GM23338 (cell line): ENCODE measurements around the gene MPND. TPM values are rescaled to one million over a fixed set of nuclear protein-coding genes. Genes with fewer than 3 reads are reported as not detected.

Experiments used
- ATAC-seq: fragments of 200-7000 bp; cut with Tn5 transposase; 3 replicates; pipeline ENCODE4 v1.9.1; 2020
- DNase-seq: peaks from one replicate; pipeline ENCODE4 v3.0.0-alpha.2; 2015; ENCODE audit warnings: low spot score
- H2AFZ ChIP-seq: fragments of 200-600 bp; sonication (generic); 2 replicates; pipeline ENCODE4 v1.8.0; 2016; ENCODE audit warnings: antibody characterized with exemption, mild to moderate bottlenecking, moderate library complexity
- H3F3A ChIP-seq: fragments of 200-600 bp; sonication (generic); replicated peaks from 2 replicates; pipeline ENCODE4 v1.8.0; 2017; ENCODE audit warnings: antibody characterized with exemption, mixed run types, low read depth
- H3K27ac ChIP-seq: fragments of 200-600 bp; sonication (generic); 2 replicates; pipeline ENCODE4 v1.6.1; 2016; ENCODE audit warnings: low read depth
- H3K27me3 ChIP-seq: fragments of 200-600 bp; sonication (generic); 2 replicates; pipeline ENCODE4 v1.8.0; 2016; ENCODE audit warnings: mild to moderate bottlenecking, mixed run types, moderate library complexity; ENCODE audit not compliant: insufficient read depth
- H3K36me3 ChIP-seq: fragments of 200-600 bp; sonication (generic); 2 replicates; pipeline ENCODE4 v1.8.0; 2016; ENCODE audit warnings: mild to moderate bottlenecking; ENCODE audit not compliant: insufficient read depth
- H3K4me1 ChIP-seq: fragments of 200-600 bp; sonication (generic); 2 replicates; pipeline ENCODE4 v1.8.0; 2016; ENCODE audit warnings: mild to moderate bottlenecking, moderate library complexity; ENCODE audit not compliant: insufficient read depth
- H3K4me2 ChIP-seq: fragments of 200-600 bp; sonication (generic); 2 replicates; pipeline ENCODE4 v1.7.1; 2017; ENCODE audit warnings: mixed run types
- H3K4me3 ChIP-seq: fragments of 200-600 bp; sonication (generic); 2 replicates; pipeline ENCODE4 v1.6.1; 2016; ENCODE audit warnings: mixed run types
- H3K79me2 ChIP-seq: fragments of 200-600 bp; sonication (generic); replicated peaks from 2 replicates; pipeline ENCODE4 v1.8.0; 2017; ENCODE audit warnings: mild to moderate bottlenecking; ENCODE audit not compliant: insufficient read depth
- H3K9me2 ChIP-seq: fragments of 200-600 bp; sonication (generic); 2 replicates; pipeline ENCODE4 v1.8.0; 2017; ENCODE audit not compliant: insufficient read depth
- H4K20me1 ChIP-seq: fragments of 200-600 bp; sonication (generic); replicated peaks from 2 replicates; pipeline ENCODE4 v1.8.0; 2017; ENCODE audit warnings: mild to moderate bottlenecking; ENCODE audit not compliant: insufficient read depth
- H3K27ac Mint-ChIP-seq: 2 replicates; pipeline ENCODE4 v1.8.0; 2020; ENCODE audit warnings: inconsistent platforms, mild to moderate bottlenecking, moderate library complexity, mixed read lengths
- H3K27me3 Mint-ChIP-seq: 3 replicates; pipeline ENCODE4 v1.8.0; 2022; ENCODE audit warnings: low read depth, mild to moderate bottlenecking, moderate library complexity, mixed read lengths, inconsistent platforms; ENCODE audit not compliant: insufficient read depth, poor library complexity
- H3K36me3 Mint-ChIP-seq: 3 replicates; pipeline ENCODE4 v1.8.0; 2021; ENCODE audit warnings: low read depth, mild to moderate bottlenecking, inconsistent platforms, moderate library complexity, mixed read lengths
- H3K4me1 Mint-ChIP-seq: 3 replicates; pipeline ENCODE4 v1.8.0; 2020; ENCODE audit warnings: mild to moderate bottlenecking, inconsistent platforms, mixed read lengths
- H3K4me3 Mint-ChIP-seq: 3 replicates; pipeline ENCODE4 v1.8.0; 2021; ENCODE audit warnings: moderate library complexity, mild to moderate bottlenecking, inconsistent platforms, mixed read lengths
- H3K9me3 Mint-ChIP-seq: 3 replicates; pipeline ENCODE4 v1.8.0; 2020; ENCODE audit warnings: moderate library complexity, mild to moderate bottlenecking, inconsistent platforms, mixed read lengths
- CREB1 ChIP-seq: fragments of 250-450 bp; sonication (Bioruptor Pico); IDR thresholded peaks from 2 replicates; pipeline ENCODE4 v1.5.0; 2020; ENCODE audit warnings: low read depth, mild to moderate bottlenecking, moderate library complexity
- CTCF ChIP-seq, 2 experiments: fragments of 200-600 bp in 1 of 2; sonication (generic) in 1 of 2; conservative IDR thresholded peaks; 2 replicates each; pipeline versions ENCODE4 v1.5.1 to v1.6.1; 2016 to 2017; ENCODE audit warnings: antibody characterized with exemption in 2 of 2, low read depth in 2 of 2, mild to moderate bottlenecking in 2 of 2, moderate library complexity in 1 of 2
- ETS1 ChIP-seq: IDR thresholded peaks from 2 replicates; pipeline ENCODE4 v1.6.1; 2016; ENCODE audit warnings: antibody characterized with exemption
- EZH2 ChIP-seq: fragments of 200-600 bp; sonication (generic); IDR thresholded peaks from one replicate; pipeline ENCODE4 v1.8.0; 2017; ENCODE audit warnings: antibody characterized with exemption, mild to moderate bottlenecking, low read depth; ENCODE audit not compliant: unreplicated experiment
- EZH2phosphoT487 ChIP-seq: fragments of 200-600 bp; sonication (generic); IDR thresholded peaks from one replicate; pipeline ENCODE4 v1.8.1; 2018; ENCODE audit warnings: antibody characterized with exemption; ENCODE audit not compliant: unreplicated experiment
- JUNB ChIP-seq: IDR thresholded peaks from one replicate; pipeline ENCODE4 v1.6.1; 2016; ENCODE audit warnings: antibody characterized with exemption; ENCODE audit not compliant: unreplicated experiment
- NANOG ChIP-seq: IDR thresholded peaks from 2 replicates; pipeline ENCODE4 v1.6.1; 2016; ENCODE audit warnings: antibody characterized with exemption, borderline replicate concordance
- POLR2AphosphoS5 ChIP-seq: IDR thresholded peaks from 2 replicates; pipeline ENCODE4 v1.6.1; 2016; ENCODE audit warnings: antibody characterized with exemption, low read depth
- REST ChIP-seq: IDR thresholded peaks from one replicate; pipeline ENCODE4 v1.6.1; 2018; ENCODE audit warnings: antibody characterized with exemption; ENCODE audit not compliant: unreplicated experiment
- STAT1 ChIP-seq: IDR thresholded peaks from one replicate; pipeline ENCODE4 v1.6.1; 2016; ENCODE audit warnings: antibody characterized with exemption; ENCODE audit not compliant: unreplicated experiment
- ZNF114 ChIP-seq: fragments of 250-450 bp; sonication (Bioruptor Pico); IDR thresholded peaks from 2 replicates; pipeline ENCODE4 v1.5.0; 2020; ENCODE audit warnings: mild to moderate bottlenecking, moderate library complexity
- ZNF331 ChIP-seq: fragments of 250-450 bp; sonication (Bioruptor Pico); IDR thresholded peaks from 2 replicates; pipeline ENCODE4 v1.5.0; 2020; ENCODE audit warnings: low read depth, mild to moderate bottlenecking, moderate library complexity
- ZNF462 ChIP-seq: fragments of 250-450 bp; sonication (Bioruptor Pico); IDR thresholded peaks from 2 replicates; pipeline ENCODE4 v1.5.0; 2020; ENCODE audit warnings: mild to moderate bottlenecking, moderate library complexity
- polyA plus RNA-seq: library from polyadenylated mRNA; unstranded; fragments of >200 nt; fragmentation: Nextera tagmentation; extraction: Ambion mirVana; gene quantifications from 2 replicates; pipeline ENCODE4 v1.2.1, GENCODE V29; 2016
- total RNA-seq: library from RNA; depleted of rRNA; stranded (reverse); fragments of >200 nt; shearing (Covaris generic); gene quantifications from 2 replicates; pipeline ENCODE4 v1.2.3, GENCODE V29; 2014

MPND gene
- total and polyA plus RNA-seq, 2 experiments from 2014 or later = 11.8 to 15.6 TPM

GRCh38 chr19:4337906-4338440 lies 5.4 kb upstream of the MPND start:
- peak overlapping the region; percentile 75 for H3K4me2 ChIP-seq

More at GRCh38 chr19:4337906-4338440, 5.4 kb upstream of the MPND start:
- DNase-seq (peak; percentile 51), ATAC-seq (no peak)
- TF ChIP-seq REST (no peak), EZH2phosphoT487 (no peak), ETS1 (no peak), ZNF331 (CRISPR knock-in tag) (no peak), EZH2 (no peak), CTCF (conservative IDR thresholded peaks at IDR 0.05; ENCODE audit: low read depth in 2 of 2) (no peak), CREB1 (CRISPR knock-in tag) (no peak), ZNF462 (CRISPR knock-in tag) (no peak), NANOG (no peak), ZNF114 (CRISPR knock-in tag) (no peak), STAT1 (no peak), POLR2AphosphoS5 (no peak), JUNB (no peak)
- Histone ChIP-seq H3K9me2 (0 out of 2 replicates have a peak, but pooled peaks cover 6% of the 10 kb centered on the region), H3K79me2 (no peaks in the 10 kb centered on the region), H2AFZ (peak overlapping the region; percentile 93), H3K27me3 (peaks cover 4% of the 10 kb centered on the region; the same call in 1 of the 2 replicates), H3K4me3 (peak overlapping the region; percentile 51), H4K20me1 (no peaks in the 10 kb centered on the region), H3K4me1 (peaks cover 6% of the 10 kb centered on the region), H3K27ac (peak overlapping the region; percentile 80; the same call in 1 of the 2 replicates), H3K36me3 (no peaks in the 10 kb centered on the region), H3F3A (0 out of 2 replicates have a peak, but pooled peaks cover 11% of the 10 kb centered on the region)
- H3K9me3 Mint-ChIP-seq = peaks cover 2% of the 10 kb centered on the region
- H3K27ac Mint-ChIP-seq = peak overlapping the region; percentile 40
- H3K4me1 Mint-ChIP-seq = peaks cover 13% of the 10 kb centered on the region
- peak overlapping the region; percentile 72 for H3K4me3 Mint-ChIP-seq
- H3K27me3 Mint-ChIP-seq = peaks cover 12% of the 10 kb centered on the region
- H3K36me3 Mint-ChIP-seq = peaks cover 19% of the 10 kb centered on the region
